IMR-90 (cell line): Measurements from ENCODE around the gene MCF2L. TPM values are rescaled to one million over a fixed set of nuclear protein-coding genes. Genes with fewer than 3 reads are reported as not detected.

Experiments
- ATAC-seq: fragments of 200-7000 bp; cut with Tn5 transposase; 2 replicates; pipeline ENCODE4 v1.9.1; 2020; ENCODE audit warnings: low read depth, mild to moderate bottlenecking, moderate library complexity
- BruUV-seq: library from RNA; stranded (reverse); fragments of 400-500 nt; replicated peaks from 2 replicates; lab custom pipeline; 2021; lab: Mats Ljungman, UMichigan
- CTCF ChIA-PET: fragments of 300-600 bp; formaldehyde crosslinking; extraction: SDS; loops from one replicate; lab custom pipeline; 2021; ENCODE audit warnings: antibody characterized with exemption; lab: Yijun Ruan, JAX
- POLR2A ChIA-PET: fragments of 300-600 bp; sonication (Branson Sonifier 250); formaldehyde crosslinking; loops from one replicate; lab custom pipeline; 2022; ENCODE audit warnings: antibody characterized with exemption; ENCODE audit not compliant: unreplicated experiment; lab: Charles Lee
- DNase-seq: peaks from one replicate; pipeline ENCODE4 v3.0.0; 2013
- H2AFZ ChIP-seq: replicated peaks from 2 replicates; pipeline ENCODE3; 2013; ENCODE audit warnings: low read length, mild to moderate bottlenecking; ENCODE audit not compliant: poor library complexity
- H2AK5ac ChIP-seq: 2 replicates; pipeline ENCODE4 v1.6.1; 2013; ENCODE audit warnings: low read depth, low read length, inconsistent platforms
- H2AK9ac ChIP-seq: replicated peaks from 2 replicates; pipeline ENCODE3; 2013; ENCODE audit warnings: mild to moderate bottlenecking, low read depth, low read length, moderate library complexity; ENCODE audit not compliant: poor library complexity
- H2BK120ac ChIP-seq: 2 replicates; pipeline ENCODE4 v1.6.1; 2013; ENCODE audit warnings: low read depth, low read length, inconsistent platforms
- H2BK15ac ChIP-seq: 3 replicates; pipeline ENCODE4 v1.6.1; 2013; ENCODE audit warnings: low read depth, low read length, inconsistent platforms
- H2BK20ac ChIP-seq: 2 replicates; pipeline ENCODE4 v1.6.1; 2013; ENCODE audit warnings: low read depth, mild to moderate bottlenecking, inconsistent platforms, low read length, moderate library complexity
- H2BK5ac ChIP-seq: 2 replicates; pipeline ENCODE4 v1.6.1; 2013; ENCODE audit warnings: mild to moderate bottlenecking, low read depth, low read length, inconsistent platforms; ENCODE audit not compliant: poor library complexity, severe bottlenecking
- H3K14ac ChIP-seq: replicated peaks from 2 replicates; pipeline ENCODE4 v1.6.1; 2013; ENCODE audit warnings: low read depth, low read length, inconsistent platforms
- H3K18ac ChIP-seq: 2 replicates; pipeline ENCODE4 v1.6.1; 2013; ENCODE audit warnings: low read depth, low read length, control low read depth
- H3K23ac ChIP-seq: 2 replicates; pipeline ENCODE4 v1.6.1; 2013; ENCODE audit warnings: low read depth, low read length, inconsistent platforms
- H3K27ac ChIP-seq: 2 replicates; pipeline ENCODE4 v1.5.1; 2013; ENCODE audit warnings: mild to moderate bottlenecking, control low read depth, low read length; ENCODE audit not compliant: insufficient read depth
- H3K27me3 ChIP-seq: 2 replicates; pipeline ENCODE4 v1.6.1; 2013; ENCODE audit warnings: low read length; ENCODE audit not compliant: control insufficient read depth, insufficient read depth
- H3K36me3 ChIP-seq: 2 replicates; pipeline ENCODE4 v1.6.1; 2013; ENCODE audit warnings: low read length, mixed read lengths; ENCODE audit not compliant: control insufficient read depth, insufficient read depth
- H3K4ac ChIP-seq: 2 replicates; pipeline ENCODE4 v1.6.1; 2013; ENCODE audit warnings: low read depth, low read length, inconsistent platforms
- H3K4me1 ChIP-seq: 2 replicates; pipeline ENCODE4 v1.6.1; 2013; ENCODE audit warnings: low read length, mixed read lengths; ENCODE audit not compliant: control insufficient read depth, insufficient read depth
- H3K4me2 ChIP-seq: 2 replicates; pipeline ENCODE4 v1.6.1; 2013; ENCODE audit warnings: low read depth, mild to moderate bottlenecking, control low read depth, low read length, moderate library complexity
- H3K4me3 ChIP-seq: 2 replicates; pipeline ENCODE4 v1.5.1; 2013; ENCODE audit warnings: low read depth, mild to moderate bottlenecking, control low read depth, low read length, moderate library complexity; ENCODE audit not compliant: insufficient read depth
- H3K56ac ChIP-seq: 2 replicates; pipeline ENCODE4 v1.6.1; 2013; ENCODE audit warnings: low read length, inconsistent platforms; ENCODE audit not compliant: insufficient read depth; ENCODE audit errors: extremely low read depth
- H3K79me1 ChIP-seq, 2 experiments: 2 replicates each; pipeline ENCODE4 v1.6.1; 2013; ENCODE audit warnings: low read length in 2 of 2, inconsistent platforms in 1 of 2, low read depth in 1 of 2
- H3K9ac ChIP-seq: 2 replicates; pipeline ENCODE4 v1.6.1; 2013; ENCODE audit warnings: low read depth, low read length, control low read depth
- H3K9me1 ChIP-seq: 2 replicates; pipeline ENCODE4 v1.6.1; 2013; ENCODE audit warnings: low read length, inconsistent platforms; ENCODE audit not compliant: insufficient read depth
- H3K9me3 ChIP-seq: 2 replicates; pipeline ENCODE4 v1.6.1; 2013; ENCODE audit warnings: low read length; ENCODE audit not compliant: control insufficient read depth, insufficient read depth
- H4K20me1 ChIP-seq: 2 replicates; pipeline ENCODE4 v1.6.1; 2013; ENCODE audit warnings: low read length, inconsistent platforms; ENCODE audit not compliant: insufficient read depth
- H4K5ac ChIP-seq: 2 replicates; pipeline ENCODE4 v1.6.1; 2013; ENCODE audit warnings: mild to moderate bottlenecking, low read depth, low read length, control low read depth
- H4K8ac ChIP-seq, 2 experiments: 2 replicates each; pipeline ENCODE4 v1.6.1; 2013; ENCODE audit warnings: low read depth in 2 of 2, low read length in 2 of 2, control low read depth in 1 of 2, inconsistent platforms in 1 of 2
- H4K91ac ChIP-seq: 2 replicates; pipeline ENCODE4 v1.6.1; 2013; ENCODE audit warnings: low read depth, low read length, inconsistent platforms; ENCODE audit not compliant: insufficient read depth
- BHLHE40 ChIP-seq: fragments of 150-350 bp; IDR thresholded peaks from 2 replicates; pipeline ENCODE4 v1.6.1; 2016; ENCODE audit warnings: mild to moderate bottlenecking, low read depth, low read length
- CEBPB ChIP-seq: IDR thresholded peaks from 2 replicates; pipeline ENCODE4 v1.6.1; 2012; ENCODE audit warnings: low read depth, low read length, improper control_type of control experiment
- CHD1 ChIP-seq: IDR thresholded peaks from 2 replicates; pipeline ENCODE4 v1.6.1; 2012; ENCODE audit warnings: low read depth, low read length, improper control_type of control experiment
- CTCF ChIP-seq: conservative IDR thresholded peaks from 2 replicates; pipeline ENCODE4 v1.5.1; 2012; ENCODE audit warnings: mild to moderate bottlenecking, low read depth, low read length, improper control_type of control experiment
- ELK1 ChIP-seq: fragments of 150-350 bp; IDR thresholded peaks from 2 replicates; pipeline ENCODE4 v1.6.1; 2016; ENCODE audit warnings: low read depth, mild to moderate bottlenecking, low read length, moderate library complexity, borderline replicate concordance
- FOS ChIP-seq: fragments of 150-350 bp; IDR thresholded peaks from 2 replicates; pipeline ENCODE4 v1.6.1; 2016; ENCODE audit warnings: low read depth, low read length
- MAZ ChIP-seq: IDR thresholded peaks from 2 replicates; pipeline ENCODE4 v1.6.1; 2012; ENCODE audit warnings: low read depth, mild to moderate bottlenecking, low read length, improper control_type of control experiment, moderate library complexity, borderline replicate concordance
- MXI1 ChIP-seq: IDR thresholded peaks from 2 replicates; pipeline ENCODE4 v1.6.1; 2012; ENCODE audit warnings: low read depth, mild to moderate bottlenecking, low read length, moderate library complexity, borderline replicate concordance
- NFE2L2 ChIP-seq: fragments of 150-350 bp; IDR thresholded peaks from 2 replicates; pipeline ENCODE4 v1.6.1; 2016; ENCODE audit warnings: low read depth, mild to moderate bottlenecking, low read length
- POLR2A ChIP-seq: IDR thresholded peaks from 2 replicates; pipeline ENCODE4 v1.6.1; 2012; ENCODE audit warnings: mild to moderate bottlenecking, low read depth, low read length
- RAD21 ChIP-seq: IDR thresholded peaks from 2 replicates; pipeline ENCODE4 v1.6.1; 2012; ENCODE audit warnings: low read length, improper control_type of control experiment
- RCOR1 ChIP-seq: IDR thresholded peaks from 2 replicates; pipeline ENCODE4 v1.6.1; 2012; ENCODE audit warnings: mild to moderate bottlenecking, low read length, improper control_type of control experiment; ENCODE audit not compliant: insufficient replicate concordance
- RFX5 ChIP-seq: IDR thresholded peaks from 2 replicates; pipeline ENCODE4 v1.8.0; 2012; ENCODE audit warnings: low read depth, mild to moderate bottlenecking, low read length, moderate library complexity
- SMC3 ChIP-seq: fragments of 150-350 bp; IDR thresholded peaks from 2 replicates; pipeline ENCODE4 v1.6.1; 2016; ENCODE audit warnings: low read depth, mild to moderate bottlenecking, antibody characterized with exemption, low read length, moderate library complexity
- USF2 ChIP-seq: fragments of 150-350 bp; IDR thresholded peaks from 2 replicates; pipeline ENCODE4 v1.6.1; 2017; ENCODE audit warnings: mild to moderate bottlenecking, antibody characterized with exemption, low read length, low read depth
- WGBS, 2 experiments: methylation state at CpG; one replicate each; pipeline versions ENCODE4 v1.1.5 to v1.1.7; 2013; ENCODE audit warnings: missing lambda C conversion rate in 2 of 2; ENCODE audit not compliant: insufficient read length in 1 of 2; ENCODE audit errors: extremely low coverage in 2 of 2; 5-methylcytosine and 5-hydroxymethylcytosine counted together
- dilution Hi-C: fragments of 300-500 bp; cut with HindIII; formaldehyde crosslinking; loops from one replicate; pipeline ENCODE4 v1.14.3; 2018; ENCODE audit warnings: low sequenced_read_pairs; ENCODE audit not compliant: unreplicated experiment
- in situ Hi-C: fragments of 300-500 bp; cut with MboI; formaldehyde crosslinking; loops from 3 replicates; pipeline ENCODE4 v1.14.3; 2019; ENCODE audit warnings: low sequenced_read_pairs, inconsistent platforms, mixed read lengths
- intact Hi-C: fragments of 100-400 bp; cut with micrococcal nuclease; formaldehyde crosslinking; loops from 2 replicates; pipeline ENCODE4 v1.10.0; 2022
- polyA plus RNA-seq, 3 experiments: library from polyadenylated mRNA; depleted of rRNA; stranded (reverse); fragments of >200 nt; gene quantifications; 2 replicates each; pipeline ENCODE4 v1.2.3, GENCODE V29; 2012; ENCODE audit warnings: low replicate concordance in 1 of 3
- total RNA-seq: library from RNA; depleted of rRNA; stranded (reverse); fragments of >200 nt; gene quantifications from 2 replicates; pipeline ENCODE4 v1.2.3, GENCODE V29; 2012

Gene MCF2L
- total and polyA plus RNA-seq, 2 of the 4 experiments (the other 2 are of a cell fraction), result 0.18 TPM; not detected in 1

- H3K4ac ChIP-seq, result no peak overlapping the region
- no peaks in the 10 kb centered on the region for H4K20me1 ChIP-seq
- H3K9ac ChIP-seq, result no peak overlapping the region
- DNase-seq (no peak), ATAC-seq (no peak)
- no peak overlapping the region for H4K5ac ChIP-seq
- POLR2A ChIA-PET, result no interaction called here
- H3K56ac ChIP-seq, result no peak overlapping the region
- no peaks in the 10 kb centered on the region for H3K9me1 ChIP-seq
- no peaks in the 10 kb centered on the region for H3K36me3 ChIP-seq
- H2BK15ac ChIP-seq, result no peak overlapping the region
- WGBS, 2 experiments, result 29% methylated on average over 58 of the region's 73 CpGs; no CpG with 5 or more reads in 1 of the 2 experiments
- intact Hi-C loops (no loop called here), dilution Hi-C loops (no loop called here), in situ Hi-C loops (no loop called here)
- no peak overlapping the region for H3K18ac ChIP-seq
- no peak overlapping the region for H3K14ac ChIP-seq
- H2BK20ac ChIP-seq, result no peak overlapping the region
- no peak overlapping the region for H4K8ac ChIP-seq
- H2AK5ac ChIP-seq, result no peak overlapping the region
- H3K4me2 ChIP-seq, result no peak overlapping the region
- peaks cover 8% of the 10 kb centered on the region; the same call in 1 of the 2 replicates for H3K9me3 ChIP-seq
- H3K23ac ChIP-seq, result no peak overlapping the region
- no peak overlapping the region for H2BK120ac ChIP-seq
- no peak overlapping the region for H2BK5ac ChIP-seq
- H3K4me3 ChIP-seq, result no peak overlapping the region
- no TSS peak for BruUV-seq
- H3K79me1 ChIP-seq, result no peaks in the 10 kb centered on the region
- H3K27me3 ChIP-seq, result peaks cover 34% of the 10 kb centered on the region
- peaks cover 4% of the 10 kb centered on the region; the same call in 1 of the 2 replicates for H3K4me1 ChIP-seq
- CTCF ChIA-PET, result no interaction called here
- TF ChIP-seq RAD21 (no peak), BHLHE40 (no peak), MAZ (no peak), ELK1 (no peak), USF2 (no peak), POLR2A (no peak), MXI1 (no peak), RCOR1 (no peak), NFE2L2 (no peak), CEBPB (no peak), CTCF (no peak), FOS (no peak), SMC3 (no peak), CHD1 (no peak), RFX5 (no peak)
- H2AK9ac ChIP-seq, result no peak overlapping the region
- no peak overlapping the region for H3K27ac ChIP-seq
- no peak overlapping the region for H4K91ac ChIP-seq
- H2AFZ ChIP-seq, result peak overlapping the region; percentile 86
Observed at GRCh38 chr13:113109151-113110047, 140.4 kb downstream of the MCF2L start.
